Activated naive CD8-positive, alpha-beta T cell treated with anti-CD3 and anti-CD28 coated beads, Interleukin-2, amount 50 U/mL, for 16 hours (primary cell): ENCODE data around the gene LRRC49.

ENCODE experiments used
- DNase-seq: peaks from one replicate; pipeline ENCODE4 v3.0.0-alpha.2; 2020; ENCODE audit warnings: low read depth, low spot score

LRRC49 gene

DNA sequence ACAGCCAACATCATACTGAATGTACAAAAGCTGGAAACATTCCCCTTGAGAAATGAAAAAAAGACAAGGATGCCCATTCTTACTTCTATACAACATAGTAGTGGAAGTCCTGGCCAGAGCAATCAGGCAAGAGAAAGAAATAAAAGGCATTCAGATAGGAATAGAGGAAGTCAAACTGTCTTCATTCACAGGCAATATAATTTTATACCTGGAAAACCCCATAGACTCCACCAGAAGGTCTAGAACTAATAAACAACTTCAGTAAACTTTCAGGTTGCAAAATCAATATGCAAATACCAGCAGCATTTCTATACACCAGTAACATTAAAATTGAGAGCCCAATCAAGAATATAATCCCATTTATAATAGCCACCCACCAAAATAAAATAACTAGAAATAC lies 195.5 kb downstream of the LRRC49 start:
- no peak for DNase-seq

DNA sequence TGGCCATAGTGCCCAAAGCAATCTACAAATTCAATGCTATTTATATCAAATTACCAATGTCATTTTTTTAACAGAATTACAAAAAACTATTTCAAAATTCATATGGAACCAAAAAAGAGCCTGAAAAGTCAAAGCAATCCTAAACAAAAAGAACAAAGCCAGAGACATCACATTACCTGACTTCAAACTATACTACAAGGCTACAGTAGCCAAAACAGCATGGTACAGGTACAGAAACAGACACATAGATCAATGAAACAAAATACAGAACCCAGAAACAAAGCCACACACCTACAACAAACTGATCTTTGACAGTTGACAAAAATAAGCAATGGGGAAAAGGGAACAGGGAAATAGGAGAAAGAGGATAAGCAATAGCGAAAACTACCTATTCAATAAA lies 196.1 kb downstream of the LRRC49 start:
- no peak for DNase-seq

DNA sequence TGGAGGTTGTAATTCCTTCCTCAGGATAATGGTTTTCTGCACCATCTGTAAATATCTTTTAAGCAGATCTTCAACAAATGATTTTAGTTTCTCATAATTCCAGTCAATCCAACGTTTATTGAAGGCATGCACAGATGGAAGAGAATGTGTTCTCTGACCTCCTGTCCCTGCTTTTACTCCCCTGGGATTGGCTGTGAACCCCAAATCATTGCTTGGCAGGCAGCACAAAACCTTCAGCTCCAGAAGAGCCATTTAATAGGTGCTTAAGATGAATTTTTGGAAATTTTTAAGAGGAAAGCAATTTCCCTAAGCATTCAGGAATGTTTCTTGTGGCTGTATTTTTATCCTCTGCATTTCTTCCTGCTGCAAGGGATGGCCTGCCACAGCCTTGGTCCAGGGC lies 197.2 kb downstream of the LRRC49 start:
- no peak for DNase-seq

DNA sequence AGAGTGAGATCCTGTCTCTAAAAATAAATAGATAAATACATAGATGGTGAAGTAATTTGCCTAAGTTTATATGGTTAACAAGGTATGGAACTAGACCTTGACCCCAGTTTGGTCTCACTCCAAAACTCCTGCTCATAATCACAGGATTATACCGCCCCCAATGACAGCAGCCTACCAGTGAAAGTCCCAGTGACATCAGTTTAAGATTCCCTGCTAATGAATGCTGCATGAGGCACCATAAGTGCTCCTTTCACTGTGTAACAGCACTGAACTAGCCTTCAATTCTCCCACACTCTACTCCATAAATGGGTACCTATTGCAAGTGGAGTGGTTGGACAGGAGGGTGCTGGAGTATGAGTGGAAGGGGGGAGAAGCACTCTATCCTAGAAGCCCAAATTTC lies 199.0 kb downstream of the LRRC49 start:
- DNase-seq = no peak

DNA sequence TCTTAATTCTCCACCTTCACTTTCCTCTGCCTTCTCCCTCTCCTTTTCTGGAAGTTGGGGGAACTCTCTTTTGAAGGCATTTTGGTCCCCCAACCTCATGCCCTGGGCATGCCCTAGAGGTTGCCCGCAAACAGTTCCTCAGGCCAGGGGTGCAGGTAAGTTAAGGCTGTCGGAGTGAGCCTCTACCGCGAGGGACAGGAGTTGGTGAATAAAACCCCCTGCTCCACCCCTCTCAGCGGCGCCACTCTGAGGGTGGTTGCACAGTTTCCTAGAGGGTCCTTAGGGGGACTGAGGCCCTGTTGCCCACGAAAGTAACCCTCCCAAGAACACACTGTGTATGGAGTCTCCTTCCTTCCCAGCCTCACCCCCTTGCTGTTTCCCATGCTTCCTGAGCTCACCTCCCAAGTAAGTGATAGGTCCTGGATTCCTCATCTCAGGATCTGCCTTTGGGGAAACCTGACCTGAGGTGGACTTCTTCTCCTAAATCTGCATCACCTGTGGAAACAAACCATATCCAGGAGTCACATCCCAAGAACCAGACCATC lies 199.5 kb downstream of the LRRC49 start:
- no peak for DNase-seq

DNA sequence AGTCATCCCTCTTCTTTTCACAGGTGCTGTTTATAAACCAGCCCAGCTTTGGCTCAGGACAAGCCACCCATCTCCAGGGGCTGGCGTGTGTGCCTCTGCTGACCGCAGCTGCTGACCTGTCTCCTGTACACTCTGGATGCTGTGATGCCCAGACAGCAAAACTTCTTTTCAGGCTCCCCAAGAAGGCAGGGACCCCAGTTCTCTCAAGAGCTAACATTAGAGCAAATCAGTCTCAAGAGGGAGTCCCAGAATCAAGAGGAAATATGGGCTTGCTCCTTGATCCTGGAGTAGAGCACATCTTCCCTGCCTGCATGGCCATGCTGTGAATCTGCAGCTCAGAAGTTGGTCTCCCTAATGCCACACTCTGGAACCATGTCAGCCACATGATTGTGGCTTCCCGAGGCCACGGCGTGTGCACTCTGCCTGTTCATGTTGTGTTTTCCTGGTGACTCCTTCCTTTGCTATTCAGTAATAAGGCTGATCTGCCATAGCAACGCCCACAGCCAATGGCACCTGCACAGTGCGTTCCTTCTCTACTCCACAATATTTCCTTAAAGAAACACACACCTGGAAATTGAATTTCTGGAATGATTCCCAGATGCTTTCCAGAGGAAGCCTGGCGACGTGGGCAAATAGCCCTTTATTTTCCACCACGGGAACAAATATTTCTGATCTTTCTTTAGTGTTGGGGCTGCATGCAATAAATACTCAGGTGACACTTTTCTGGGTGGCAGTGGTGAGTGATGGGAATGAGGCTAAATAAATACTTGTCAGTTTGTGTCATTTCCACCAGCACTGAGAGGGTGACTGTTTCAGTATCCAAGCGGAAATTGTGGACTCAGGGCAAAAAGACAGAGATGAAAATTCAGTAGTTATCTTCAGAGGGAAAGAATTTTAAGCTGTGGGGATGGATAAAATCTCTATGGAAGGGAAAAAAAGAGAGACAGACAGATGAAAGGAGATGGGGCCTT lies 200.7 kb downstream of the LRRC49 start:
- no peak for DNase-seq

DNA sequence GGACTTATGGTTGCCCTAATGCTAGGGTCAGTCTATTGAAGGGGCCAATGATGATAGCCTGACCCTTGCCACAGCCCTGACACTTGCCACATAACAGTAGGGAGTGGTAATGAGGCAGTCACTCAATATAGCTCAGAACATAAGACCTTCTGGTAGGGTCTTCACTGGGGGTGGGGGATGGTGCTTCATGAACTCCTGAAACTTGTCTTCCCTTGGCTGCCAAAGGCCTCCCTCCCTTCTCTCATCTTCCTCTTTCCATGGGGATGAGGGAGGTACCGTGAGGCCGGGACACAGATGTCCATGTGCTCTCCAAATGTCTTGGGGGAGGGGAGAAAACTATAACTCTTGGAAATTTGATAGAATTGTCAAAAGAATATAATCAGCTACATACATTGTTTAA lies 201.5 kb downstream of the LRRC49 start:
- DNase-seq = no peak

DNA sequence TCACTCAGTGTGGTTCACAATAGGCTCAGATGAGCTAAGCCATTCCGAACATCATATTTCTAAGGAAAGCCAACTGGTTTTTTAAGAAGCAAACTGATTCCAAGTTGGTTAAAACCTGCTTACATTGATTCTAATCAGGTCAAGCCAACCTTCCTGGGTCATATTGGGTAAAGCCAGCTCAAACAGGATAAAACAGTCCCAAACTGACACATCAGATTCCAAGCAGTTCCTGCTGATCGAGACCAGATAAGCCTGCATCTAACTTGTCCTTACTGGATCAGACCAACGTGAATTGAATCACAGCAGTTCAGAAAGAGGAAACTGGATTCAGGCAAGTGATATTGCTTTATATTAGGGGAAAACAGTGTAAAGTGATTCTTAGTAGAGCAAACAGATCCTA lies 204.1 kb downstream of the LRRC49 start:
- DNase-seq = no peak

DNA sequence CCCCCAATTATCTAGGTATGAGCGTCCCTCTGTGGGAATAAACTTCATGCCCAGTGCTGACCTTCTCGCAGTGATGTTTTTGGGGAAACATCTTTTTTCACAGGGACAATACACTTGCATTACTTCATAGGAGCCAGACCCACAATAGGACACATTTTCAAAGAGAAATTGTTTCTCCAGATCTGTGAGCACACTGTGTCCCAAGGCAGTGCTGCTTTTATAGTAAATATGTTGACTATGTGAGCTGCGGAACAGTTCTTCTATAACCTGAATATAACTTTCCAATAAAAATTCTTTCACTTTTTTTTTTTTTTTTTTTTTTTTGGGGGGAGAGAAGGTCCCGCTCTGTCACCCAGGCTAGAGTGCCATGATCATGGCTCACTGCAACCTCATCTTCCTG lies 205.3 kb downstream of the LRRC49 start:
- no peak for DNase-seq

DNA sequence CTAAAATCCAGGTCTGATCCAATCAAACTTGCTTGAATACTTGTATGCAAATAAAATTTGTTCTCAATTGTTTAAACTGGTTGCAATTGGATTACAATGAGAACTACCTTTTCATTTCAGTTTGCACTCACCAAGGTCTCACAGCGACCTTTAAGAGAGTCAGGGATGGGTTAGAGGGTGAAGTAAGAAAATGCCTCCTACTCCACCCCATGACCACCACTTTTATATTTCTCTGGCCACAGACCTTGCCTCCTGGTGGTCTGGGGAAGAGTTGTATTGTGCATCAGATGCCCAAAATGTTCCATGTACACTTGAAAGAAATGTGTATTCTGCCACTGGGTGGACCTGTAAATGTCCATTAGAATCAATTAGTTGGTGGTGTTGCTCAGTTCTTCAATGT lies 206.3 kb downstream of the LRRC49 start:
- DNase-seq = no peak
